Loucy (cell line): ENCODE measurements around the gene HRC.

Source experiments
- CTCF ChIP-seq: fragments of 200-600 bp; sonication (generic); conservative IDR thresholded peaks from 2 replicates; pipeline ENCODE4 v1.5.1; 2014; ENCODE audit warnings: mild to moderate bottlenecking, antibody characterized with exemption, low read length
- EZH2phosphoT487 ChIP-seq: fragments of 200-600 bp; IDR thresholded peaks from 2 replicates; pipeline ENCODE4 v1.6.1; 2018; ENCODE audit warnings: antibody characterized with exemption, mild to moderate bottlenecking, moderate library complexity, borderline replicate concordance

GRCh38 chr19:49161987-49162386, 6.8 kb upstream of the HRC start:
- no peak for TF ChIP-seq CTCF
- no peak for TF ChIP-seq EZH2phosphoT487
